Glutamatergic neuron (in vitro differentiated cells): Measurements from ENCODE around the gene PLXNA2. TPM values are rescaled to one million over a fixed set of nuclear protein-coding genes. Genes with fewer than 3 reads are reported as not detected.

ENCODE experiments used
- DNase-seq: peaks from one replicate; pipeline ENCODE4 v3.0.0; 2022
- H3K27ac Mint-ChIP-seq: one replicate; pipeline ENCODE4 v1.8.0; 2020; ENCODE audit warnings: mild to moderate bottlenecking, mixed read lengths, inconsistent platforms; ENCODE audit not compliant: unreplicated experiment
- H3K27me3 Mint-ChIP-seq: one replicate; pipeline ENCODE4 v1.8.0; 2020; ENCODE audit warnings: mild to moderate bottlenecking, moderate library complexity, mixed read lengths, inconsistent platforms; ENCODE audit not compliant: unreplicated experiment
- H3K36me3 Mint-ChIP-seq: one replicate; pipeline ENCODE4 v1.8.0; 2020; ENCODE audit warnings: mild to moderate bottlenecking, mixed read lengths, inconsistent platforms; ENCODE audit not compliant: unreplicated experiment
- H3K4me1 Mint-ChIP-seq: one replicate; pipeline ENCODE4 v1.8.0; 2020; ENCODE audit warnings: mild to moderate bottlenecking, low read depth, mixed read lengths, inconsistent platforms; ENCODE audit not compliant: unreplicated experiment
- H3K4me3 Mint-ChIP-seq: one replicate; pipeline ENCODE4 v1.8.0; 2020; ENCODE audit warnings: mild to moderate bottlenecking, mixed read lengths, inconsistent platforms; ENCODE audit not compliant: unreplicated experiment
- H3K9me3 Mint-ChIP-seq: one replicate; pipeline ENCODE4 v1.8.0; 2020; ENCODE audit warnings: mild to moderate bottlenecking, moderate library complexity, mixed read lengths, inconsistent platforms; ENCODE audit not compliant: unreplicated experiment
- CTCF ChIP-seq: fragments of 200-600 bp; sonication (generic); IDR thresholded peaks from one replicate; pipeline ENCODE4 v1.5.0; 2021; ENCODE audit not compliant: partially characterized antibody, unreplicated experiment
- total RNA-seq: library from RNA; stranded (reverse); fragmentation: NEBNext Ultra II Directional; extraction: Animal tissue kit (Norgen Biotek cat#: 25700); gene quantifications from one replicate; pipeline ENCODE4 v1.2.1, GENCODE V29; 2021; ENCODE audit not compliant: unreplicated experiment

PLXNA2 gene
- total RNA-seq, 1 donor from 2014 or later: 66.0 TPM

- Mint-ChIP-seq H3K36me3 (peaks cover 3% of the 10 kb centered on the region), H3K27me3 (peaks cover 1% of the 10 kb centered on the region), H3K9me3 (no peaks in the 10 kb centered on the region), H3K4me3 (no peak overlapping the region), H3K4me1 (peaks cover 8% of the 10 kb centered on the region), H3K27ac (peak overlapping the region; percentile 57)
- TF ChIP-seq CTCF: no peak
- DNase-seq: no peak
Observed at GRCh38 chr1:208068908-208069307, 175.3 kb downstream of the PLXNA2 start.

- no peak for TF ChIP-seq CTCF
- H3K27me3 Mint-ChIP-seq: peaks cover 1% of the 10 kb centered on the region
- H3K36me3 Mint-ChIP-seq: peaks cover 3% of the 10 kb centered on the region
- DNase-seq: no peak
- peaks cover 8% of the 10 kb centered on the region for H3K4me1 Mint-ChIP-seq
- no peak overlapping the region for H3K4me3 Mint-ChIP-seq
- no peaks in the 10 kb centered on the region for H3K9me3 Mint-ChIP-seq
- H3K27ac Mint-ChIP-seq: peak overlapping the region; percentile 57
Observed at GRCh38 chr1:208068407-208068806, 175.8 kb downstream of the PLXNA2 start.

- Mint-ChIP-seq H3K27ac (no peak overlapping the region), H3K4me3 (no peak overlapping the region), H3K27me3 (peaks cover 1% of the 10 kb centered on the region), H3K36me3 (peaks cover 3% of the 10 kb centered on the region), H3K9me3 (no peaks in the 10 kb centered on the region), H3K4me1 (peaks cover 8% of the 10 kb centered on the region)
- no peak for TF ChIP-seq CTCF
- no peak for DNase-seq
Observed at GRCh38 chr1:208066583-208066982, 177.6 kb downstream of the PLXNA2 start.

- Mint-ChIP-seq H3K4me1 (peaks cover 8% of the 10 kb centered on the region), H3K27ac (no peak overlapping the region), H3K27me3 (peaks cover 1% of the 10 kb centered on the region), H3K4me3 (no peak overlapping the region), H3K36me3 (peaks cover 3% of the 10 kb centered on the region), H3K9me3 (no peaks in the 10 kb centered on the region)
- no peak for DNase-seq
- no peak for TF ChIP-seq CTCF
Observed at GRCh38 chr1:208065862-208066261, 178.3 kb downstream of the PLXNA2 start.

GRCh38 chr1:208061632-208062031 lies 182.6 kb downstream of the PLXNA2 start:
- peaks cover 3% of the 10 kb centered on the region for H3K27me3 Mint-ChIP-seq
- no peaks in the 10 kb centered on the region for H3K36me3 Mint-ChIP-seq
- H3K27ac Mint-ChIP-seq: no peak overlapping the region
- no peak for DNase-seq
- H3K4me1 Mint-ChIP-seq: peaks cover 2% of the 10 kb centered on the region
- TF ChIP-seq CTCF: no peak
- peaks cover 2% of the 10 kb centered on the region for H3K9me3 Mint-ChIP-seq
- H3K4me3 Mint-ChIP-seq: no peak overlapping the region
